H1 (cell line): Measurements from ENCODE around the gene EFCAB13.

Experiments used
- ASH2L ChIP-seq: fragments of 200-600, 300-600 bp; sonication (generic); IDR thresholded peaks from one replicate; pipeline ENCODE4 v1.7.1; 2017; ENCODE audit warnings: low read length
- ATF3 ChIP-seq: IDR thresholded peaks from 2 replicates; pipeline ENCODE4 v1.6.1; 2011; ENCODE audit warnings: low read depth, mild to moderate bottlenecking, low read length; ENCODE audit not compliant: insufficient read depth
- CEBPB ChIP-seq: IDR thresholded peaks from 2 replicates; pipeline ENCODE4 v1.6.1; 2012; ENCODE audit warnings: low read depth, low read length
- CTCF ChIP-seq, 3 experiments: IDR thresholded peaks; 1 replicate in 2 of 3; 2 replicates in 1 of 3; pipeline versions ENCODE4 v1.5.1 to v1.6.1; 2011; ENCODE audit warnings: low read length in 3 of 3, mild to moderate bottlenecking in 3 of 3, inconsistent platforms in 2 of 3, low read depth in 1 of 3, moderate library complexity in 1 of 3; ENCODE audit not compliant: insufficient read depth in 1 of 3; ENCODE audit errors: control extremely low read depth in 1 of 3
- GTF2F1 ChIP-seq: IDR thresholded peaks from 2 replicates; pipeline ENCODE4 v1.6.1; 2012; ENCODE audit warnings: low read depth, low read length, improper control_type of control experiment, borderline replicate concordance
- HDAC2 ChIP-seq, 2 experiments: fragments of 300-600 bp in 1 of 2; sonication (generic) in 1 of 2; IDR thresholded peaks; 2 replicates each; pipeline ENCODE4 v1.6.1; 2011 to 2012; ENCODE audit warnings: low read depth in 2 of 2, low read length in 2 of 2, mild to moderate bottlenecking in 2 of 2, moderate library complexity in 2 of 2, borderline replicate concordance in 1 of 2, inconsistent platforms in 1 of 2
- POLR2A ChIP-seq, 2 experiments: IDR thresholded peaks; 1 replicate in 1 of 2; 2 replicates in 1 of 2; pipeline ENCODE4 v1.6.1; 2011; ENCODE audit warnings: low read depth in 2 of 2, low read length in 2 of 2, mild to moderate bottlenecking in 2 of 2; ENCODE audit errors: control extremely low read depth in 1 of 2
- POLR2AphosphoS5 ChIP-seq: IDR thresholded peaks from 2 replicates; pipeline ENCODE4 v1.6.1; 2011; ENCODE audit warnings: low read depth, low read length
- RFX5 ChIP-seq: IDR thresholded peaks from 2 replicates; pipeline ENCODE4 v1.6.1; 2011; ENCODE audit warnings: low read depth, low read length, improper control_type of control experiment, borderline replicate concordance
- SP1 ChIP-seq: IDR thresholded peaks from 2 replicates; pipeline ENCODE4 v1.6.1; 2011; ENCODE audit warnings: low read depth, low read length
- TAF7 ChIP-seq: optimal IDR thresholded peaks from 2 replicates; pipeline ENCODE3; 2011; ENCODE audit warnings: low read depth, mild to moderate bottlenecking, inconsistent platforms, low read length, moderate library complexity, borderline replicate concordance
- TF ChIP-seq, protein P1 (sequence below): IDR thresholded peaks from 2 replicates; pipeline ENCODE4 v1.6.1; 2012; ENCODE audit warnings: inconsistent platforms

DNA sequence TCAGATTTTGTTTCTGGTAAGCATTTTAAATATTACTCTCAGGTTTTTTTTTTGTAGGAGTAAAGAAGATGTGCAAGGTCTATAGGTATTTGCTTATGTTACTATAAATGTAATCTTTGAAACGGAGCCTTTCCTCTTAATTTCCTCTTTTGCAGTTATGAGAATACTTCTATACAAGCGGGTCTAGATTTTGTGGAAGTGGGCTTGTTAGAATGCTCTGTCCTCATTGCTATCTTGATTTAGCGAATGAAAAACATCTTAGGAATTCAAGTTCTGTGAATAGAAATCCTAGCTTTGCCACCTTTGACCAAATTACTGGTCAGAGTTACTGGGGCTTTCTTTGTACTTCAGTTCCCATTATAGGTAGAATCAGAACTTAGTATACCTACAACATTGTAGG lies 80.3 kb downstream of the EFCAB13 start:
- TF ChIP-seq GTF2F1 (no peak), CEBPB (no peak), HDAC2 (IDR thresholded peaks at IDR 0.05; ENCODE audit: borderline replicate concordance in 1 of 2, low read depth in 2 of 2, low read length in 2 of 2) (no peak), POLR2AphosphoS5 (no peak), SP1 (no peak), CTCF (IDR thresholded peaks at IDR 0.05; ENCODE audit: control extremely low read depth in 1 of 3, insufficient read depth in 1 of 3, low read depth in 1 of 3, low read length in 3 of 3) (no peak), POLR2A (IDR thresholded peaks at IDR 0.05; ENCODE audit: control extremely low read depth in 1 of 2, low read depth in 2 of 2, low read length in 2 of 2) (no peak), TAF7 (no peak), RFX5 (no peak), ATF3 (no peak), ASH2L (no peak)
- TF ChIP-seq, protein P1, sequence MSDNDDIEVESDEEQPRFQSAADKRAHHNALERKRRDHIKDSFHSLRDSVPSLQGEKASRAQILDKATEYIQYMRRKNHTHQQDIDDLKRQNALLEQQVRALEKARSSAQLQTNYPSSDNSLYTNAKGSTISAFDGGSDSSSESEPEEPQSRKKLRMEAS: no peak
